Smooth muscle cell (in vitro differentiated cells): ENCODE data around the gene CD72. TPM values are rescaled to one million over a fixed set of nuclear protein-coding genes. Genes with fewer than 3 reads are reported as not detected.
"Not testable (repeated sequence)": the region's sequence is repeated elsewhere in the genome, so short reads cannot be mapped to it uniquely, and the experiment has no call there.

Experiments used
- DNase-seq: peaks from one replicate; lab custom pipeline; 2025; ENCODE audit not compliant: unreplicated experiment; lab: John Stamatoyannopoulos, UW
- H2AFZ ChIP-seq: fragments of 200-600 bp; sonication (generic); 2 replicates; pipeline ENCODE4 v1.6.0; 2016; ENCODE audit warnings: antibody characterized with exemption, low read depth, mild to moderate bottlenecking
- H3F3A ChIP-seq: fragments of 200-600 bp; sonication (generic); 2 replicates; pipeline ENCODE4 v1.6.0; 2017; ENCODE audit warnings: antibody characterized with exemption, low read depth
- H3K27ac ChIP-seq: fragments of 200-600 bp; sonication (generic); 2 replicates; pipeline ENCODE4 v1.5.1; 2016; ENCODE audit warnings: low read depth, mild to moderate bottlenecking
- H3K27me3 ChIP-seq: fragments of 200-600 bp; sonication (generic); 2 replicates; pipeline ENCODE4 v1.6.1; 2016; ENCODE audit warnings: low read depth, mild to moderate bottlenecking
- H3K36me3 ChIP-seq: fragments of 200-600 bp; sonication (generic); 2 replicates; pipeline ENCODE4 v1.5.1; 2016; ENCODE audit warnings: low read depth
- H3K4me1 ChIP-seq: fragments of 200-600 bp; sonication (generic); 2 replicates; pipeline ENCODE4 v1.5.1; 2016; ENCODE audit warnings: low read depth
- H3K4me2 ChIP-seq: fragments of 200-600 bp; sonication (generic); 2 replicates; pipeline ENCODE4 v1.6.0; 2016; ENCODE audit warnings: mild to moderate bottlenecking
- H3K4me3 ChIP-seq: fragments of 200-600 bp; sonication (generic); 2 replicates; pipeline ENCODE4 v1.5.1; 2016; ENCODE audit warnings: mild to moderate bottlenecking
- H3K79me2 ChIP-seq: fragments of 200-600 bp; sonication (generic); 2 replicates; pipeline ENCODE4 v1.6.0; 2016; ENCODE audit warnings: low read depth, mild to moderate bottlenecking
- H3K9ac ChIP-seq: fragments of 200-600 bp; sonication (generic); 2 replicates; pipeline ENCODE4 v1.6.0; 2016; ENCODE audit warnings: low read depth
- H3K9me3 ChIP-seq: fragments of 200-600 bp; sonication (generic); replicated peaks from 2 replicates; pipeline ENCODE4 v1.5.1; 2016; ENCODE audit warnings: low read depth
- H4K20me1 ChIP-seq: fragments of 200-600 bp; sonication (generic); 2 replicates; pipeline ENCODE4 v1.6.0; 2016; ENCODE audit warnings: low read depth
- CTCF ChIP-seq: fragments of 200-600 bp; sonication (generic); IDR thresholded peaks from 2 replicates; pipeline ENCODE4 v1.5.1; 2017; ENCODE audit warnings: borderline replicate concordance, mild to moderate bottlenecking, antibody characterized with exemption; ENCODE audit not compliant: insufficient read depth, poor library complexity, severe bottlenecking
- WGBS: methylation state at CpG from one replicate; pipeline ENCODE4 v1.1.7; 2016; ENCODE audit warnings: low lambda C conversion rate; 5-methylcytosine and 5-hydroxymethylcytosine counted together
- polyA plus RNA-seq: library from polyadenylated mRNA; unstranded; fragments of >200 nt; fragmentation: Nextera tagmentation; extraction: Ambion mirVana; gene quantifications from 2 replicates; pipeline ENCODE4 v1.2.1, GENCODE V29; 2016
- total RNA-seq: library from RNA; depleted of rRNA; stranded (reverse); fragments of >200 nt; gene quantifications from 2 replicates; pipeline ENCODE4 v1.2.3, GENCODE V29; 2014

The CD72 gene
- total and polyA plus RNA-seq, 2 experiments from 2014 or later: 0.45 to 2.9 TPM

- no peaks in the 10 kb centered on the region for H3K9me3 ChIP-seq
- H3F3A ChIP-seq: no peaks in the 10 kb centered on the region
- no peaks in the 10 kb centered on the region for H3K4me1 ChIP-seq
- no peak overlapping the region for H3K27ac ChIP-seq
- no peak overlapping the region for H3K9ac ChIP-seq
- 96% methylated on average over 1 of the region's 1 CpG for WGBS
- no peak overlapping the region for H3K4me2 ChIP-seq
- no peaks in the 10 kb centered on the region for H4K20me1 ChIP-seq
- no peaks in the 10 kb centered on the region for H3K79me2 ChIP-seq
- no peaks in the 10 kb centered on the region for H3K36me3 ChIP-seq
- no peak overlapping the region for H2AFZ ChIP-seq
- no peaks in the 10 kb centered on the region for H3K27me3 ChIP-seq
- H3K4me3 ChIP-seq: no peak overlapping the region
- no peak for TF ChIP-seq CTCF
- DNase-seq: no peak
Measured at GRCh38 chr9:35639631-35640030, 21.4 kb upstream of the CD72 start.

GRCh38 chr9:35639225-35639624 is 21.0 kb upstream of the CD72 start:
- not testable (repeated sequence) for H3K9me3 ChIP-seq, H3K4me1 ChIP-seq, H3K79me2 ChIP-seq, H4K20me1 ChIP-seq, H3K9ac ChIP-seq, H3K27me3 ChIP-seq, DNase-seq, H3K27ac ChIP-seq, H3K36me3 ChIP-seq, H3F3A ChIP-seq, H2AFZ ChIP-seq, H3K4me2 ChIP-seq, H3K4me3 ChIP-seq
- WGBS: 91% methylated on average over 1 of the region's 1 CpG

GRCh38 chr9:35638751-35639150 is 20.5 kb upstream of the CD72 start:
- H3K4me1 ChIP-seq, H3K4me2 ChIP-seq, H3K27ac ChIP-seq, H4K20me1 ChIP-seq, H3K9me3 ChIP-seq, H2AFZ ChIP-seq, H3K9ac ChIP-seq, H3K27me3 ChIP-seq, H3K36me3 ChIP-seq, H3K79me2 ChIP-seq, DNase-seq, H3F3A ChIP-seq, H3K4me3 ChIP-seq: not testable (repeated sequence)
- WGBS: 96% methylated on average over 7 of the region's 8 CpGs

- H3K4me1 ChIP-seq, H3K36me3 ChIP-seq, H3K4me3 ChIP-seq, DNase-seq, H3K27ac ChIP-seq, H4K20me1 ChIP-seq, H3K4me2 ChIP-seq, H3K9ac ChIP-seq, H3K9me3 ChIP-seq, H3K27me3 ChIP-seq, H2AFZ ChIP-seq, H3F3A ChIP-seq, H3K79me2 ChIP-seq: not testable (repeated sequence)
- 91% methylated on average over 9 of the region's 9 CpGs for WGBS
Measured at GRCh38 chr9:35637427-35637955, 19.3 kb upstream of the CD72 start.

- H3K4me2 ChIP-seq, H2AFZ ChIP-seq, H3K27ac ChIP-seq, H3K9ac ChIP-seq, H4K20me1 ChIP-seq, H3K4me1 ChIP-seq, H3K9me3 ChIP-seq, H3F3A ChIP-seq, H3K79me2 ChIP-seq, H3K4me3 ChIP-seq, H3K36me3 ChIP-seq, DNase-seq, H3K27me3 ChIP-seq: not testable (repeated sequence)
- 88% methylated on average over 6 of the region's 6 CpGs for WGBS
Measured at GRCh38 chr9:35636877-35637246, 18.6 kb upstream of the CD72 start.
